GM12891 (cell line): Measurements from ENCODE around the gene AP1G1.

Experiments
- POLR2A ChIP-seq: IDR thresholded peaks from 2 replicates; pipeline ENCODE4 v1.6.1; 2011; ENCODE audit warnings: low read depth, low read length, control low read depth
- POLR2AphosphoS5 ChIP-seq: IDR thresholded peaks from 2 replicates; pipeline ENCODE4 v1.6.1; 2011; ENCODE audit warnings: low read depth, low read length, control low read depth
- SPI1 ChIP-seq: IDR thresholded peaks from 2 replicates; pipeline ENCODE4 v1.6.1; 2011; ENCODE audit warnings: low read depth, low read length, control low read depth
- TAF1 ChIP-seq: IDR thresholded peaks from 2 replicates; pipeline ENCODE4 v1.6.1; 2011; ENCODE audit warnings: low read depth, low read length, control low read depth

DNA sequence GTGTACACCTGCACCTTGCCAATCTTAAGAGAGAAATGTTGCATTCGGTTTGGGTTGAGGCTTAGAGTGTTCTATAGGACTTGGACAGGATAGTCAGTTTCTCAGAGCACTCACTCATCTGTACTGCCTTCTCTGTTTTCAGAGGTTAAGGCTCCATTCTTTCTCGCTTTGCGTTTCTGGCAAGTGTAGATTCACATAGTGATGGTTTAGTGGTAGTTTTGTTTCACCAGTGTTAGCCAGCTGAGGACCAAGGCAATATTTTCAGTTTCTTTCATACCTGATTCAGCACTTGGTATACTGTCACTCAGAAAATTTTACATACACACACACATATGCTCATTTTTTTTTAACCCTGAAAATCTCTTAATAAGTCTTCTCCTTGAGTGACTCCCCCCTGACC is 38.5 kb upstream of the AP1G1 start:
- TF ChIP-seq POLR2A (no peak), POLR2AphosphoS5 (no peak), SPI1 (no peak), TAF1 (no peak)
